ENCODE results near the gene ADGRV1.

DNA sequence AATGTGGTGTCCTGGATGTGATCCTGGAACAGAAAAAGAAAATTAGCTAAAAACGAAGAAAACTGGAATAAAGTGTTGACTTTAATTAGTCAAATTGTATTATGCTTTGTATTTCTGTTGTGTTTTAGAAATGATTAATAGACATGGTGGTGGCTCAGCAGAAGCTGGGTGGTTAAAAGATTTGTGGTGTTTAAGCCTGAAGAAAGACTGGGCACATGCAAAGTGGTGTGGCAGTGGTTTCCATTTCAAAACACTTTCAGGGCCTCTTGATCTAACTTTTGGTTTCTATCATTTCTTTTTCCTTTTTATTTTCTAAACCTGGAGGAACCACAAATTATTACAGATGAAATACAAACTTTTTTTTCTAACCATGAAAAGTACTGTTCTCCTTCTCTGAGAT lies 44.1 kb downstream of the ADGRV1 start:
- TF ChIP-seq, protein P1, sequence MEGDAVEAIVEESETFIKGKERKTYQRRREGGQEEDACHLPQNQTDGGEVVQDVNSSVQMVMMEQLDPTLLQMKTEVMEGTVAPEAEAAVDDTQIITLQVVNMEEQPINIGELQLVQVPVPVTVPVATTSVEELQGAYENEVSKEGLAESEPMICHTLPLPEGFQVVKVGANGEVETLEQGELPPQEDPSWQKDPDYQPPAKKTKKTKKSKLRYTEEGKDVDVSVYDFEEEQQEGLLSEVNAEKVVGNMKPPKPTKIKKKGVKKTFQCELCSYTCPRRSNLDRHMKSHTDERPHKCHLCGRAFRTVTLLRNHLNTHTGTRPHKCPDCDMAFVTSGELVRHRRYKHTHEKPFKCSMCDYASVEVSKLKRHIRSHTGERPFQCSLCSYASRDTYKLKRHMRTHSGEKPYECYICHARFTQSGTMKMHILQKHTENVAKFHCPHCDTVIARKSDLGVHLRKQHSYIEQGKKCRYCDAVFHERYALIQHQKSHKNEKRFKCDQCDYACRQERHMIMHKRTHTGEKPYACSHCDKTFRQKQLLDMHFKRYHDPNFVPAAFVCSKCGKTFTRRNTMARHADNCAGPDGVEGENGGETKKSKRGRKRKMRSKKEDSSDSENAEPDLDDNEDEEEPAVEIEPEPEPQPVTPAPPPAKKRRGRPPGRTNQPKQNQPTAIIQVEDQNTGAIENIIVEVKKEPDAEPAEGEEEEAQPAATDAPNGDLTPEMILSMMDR (IDR thresholded peaks at IDR 0.05), result no peak
- TF ChIP-seq POLR2A (IDR thresholded peaks at IDR 0.05), result no peak

All from Peyer's patch (tissue), 4 donors.